Activated B cell treated with CpG ODN at 0.5 μM for 24 hours (primary cell): Measurements from ENCODE around the gene ARHGAP6. TPM values are rescaled to one million over a fixed set of nuclear protein-coding genes. Genes with fewer than 3 reads are reported as not detected.

Experiments used
- ATAC-seq: fragments of 200-7000 bp; cut with Tn5 transposase; one replicate; pipeline ENCODE4 v1.10.0; 2021; ENCODE audit warnings: low read depth, mild to moderate bottlenecking, moderate library complexity
- CTCF ChIA-PET: fragments of 350-600 bp; sonication (Branson Sonifier 250); formaldehyde crosslinking; loops from one replicate; lab custom pipeline; 2021; ENCODE audit warnings: antibody characterized with exemption; lab: Charles Lee
- POLR2A ChIA-PET: fragments of 350-600 bp; sonication (Branson Sonifier 250); formaldehyde crosslinking; loops from one replicate; lab custom pipeline; 2021; ENCODE audit warnings: antibody characterized with exemption; lab: Charles Lee
- DNase-seq: peaks from one replicate; pipeline ENCODE4 v3.0.0; 2022
- H3K27ac Mint-ChIP-seq: one replicate; pipeline ENCODE4 v1.8.0; 2020; ENCODE audit warnings: mixed read lengths
- H3K27me3 Mint-ChIP-seq: one replicate; pipeline ENCODE4 v1.8.0; 2021; ENCODE audit warnings: mixed read lengths
- H3K36me3 Mint-ChIP-seq: one replicate; pipeline ENCODE4 v1.8.0; 2021; ENCODE audit warnings: low read depth, mixed read lengths
- H3K4me1 Mint-ChIP-seq: one replicate; pipeline ENCODE4 v1.8.0; 2021; ENCODE audit warnings: mixed read lengths
- H3K4me3 Mint-ChIP-seq: one replicate; pipeline ENCODE4 v1.8.0; 2020; ENCODE audit warnings: mild to moderate bottlenecking, mixed read lengths
- H3K9me3 Mint-ChIP-seq: one replicate; pipeline ENCODE4 v1.8.0; 2020; ENCODE audit warnings: mixed read lengths
- CTCF ChIP-seq: fragments of 200-600 bp; IDR thresholded peaks from one replicate; pipeline ENCODE4 v1.8.0; 2022; ENCODE audit warnings: antibody characterized with exemption, mild to moderate bottlenecking
- intact Hi-C: fragments of 100-400 bp; cut with micrococcal nuclease; formaldehyde crosslinking; loops from one replicate; pipeline ENCODE4 v1.15.1; 2024
- total RNA-seq: library from RNA; stranded (reverse); gene quantifications from 2 replicates; pipeline ENCODE4 v1.2.3, GENCODE V29; 2022

ARHGAP6 gene
- total RNA-seq, 1 donor from 2014 or later = 0.42 TPM

- H3K27me3 Mint-ChIP-seq = peaks cover 18% of the 10 kb centered on the region
- no peaks in the 10 kb centered on the region for H3K36me3 Mint-ChIP-seq
- ATAC-seq (no peak), DNase-seq (no peak)
- no peak overlapping the region for H3K4me3 Mint-ChIP-seq
- POLR2A ChIA-PET = no interaction called here
- intact Hi-C loops = no loop called here
- H3K27ac Mint-ChIP-seq = no peak overlapping the region
- no peaks in the 10 kb centered on the region for H3K4me1 Mint-ChIP-seq
- CTCF ChIA-PET = no interaction called here
- H3K9me3 Mint-ChIP-seq = no peaks in the 10 kb centered on the region
- TF ChIP-seq CTCF = no peak
These were observed 6.5 kb upstream of the ARHGAP6 start for GRCh38 chrX:11672213-11672612.

- Mint-ChIP-seq H3K27ac (no peak overlapping the region), H3K4me1 (peaks cover 1% of the 10 kb centered on the region), H3K36me3 (no peaks in the 10 kb centered on the region), H3K9me3 (no peaks in the 10 kb centered on the region), H3K27me3 (peaks cover 28% of the 10 kb centered on the region), H3K4me3 (no peak overlapping the region)
- ATAC-seq (no peak), DNase-seq (no peak)
- ChIA-PET POLR2A (no interaction called here), CTCF (no interaction called here)
- TF ChIP-seq CTCF = no peak
- intact Hi-C loops = no loop called here
These were observed 4.6 kb upstream of the ARHGAP6 start for GRCh38 chrX:11670316-11670715.

GRCh38 chrX:11666952-11667685, 1.4 kb upstream of the ARHGAP6 start:
- Mint-ChIP-seq H3K9me3 (no peaks in the 10 kb centered on the region), H3K4me1 (peaks cover 2% of the 10 kb centered on the region), H3K36me3 (no peaks in the 10 kb centered on the region), H3K4me3 (no peak overlapping the region), H3K27ac (no peak overlapping the region), H3K27me3 (peaks cover 30% of the 10 kb centered on the region)
- ATAC-seq = no peak
- intact Hi-C loops = no loop called here
- ChIA-PET CTCF (no interaction called here), POLR2A (no interaction called here)
- no peak for TF ChIP-seq CTCF
- DNase-seq = no peak

- no peak for TF ChIP-seq CTCF
- Mint-ChIP-seq H3K4me1 (peaks cover 2% of the 10 kb centered on the region), H3K27me3 (peaks cover 29% of the 10 kb centered on the region), H3K4me3 (no peak overlapping the region), H3K36me3 (no peaks in the 10 kb centered on the region), H3K9me3 (no peaks in the 10 kb centered on the region), H3K27ac (no peak overlapping the region)
- ATAC-seq = no peak
- ChIA-PET CTCF (no interaction called here), POLR2A (no interaction called here)
- intact Hi-C loops = no loop called here
- DNase-seq = no peak
These were observed 444 bp upstream of the ARHGAP6 start for GRCh38 chrX:11666164-11666563.

- ChIA-PET CTCF (no interaction called here), POLR2A (no interaction called here)
- Mint-ChIP-seq H3K27ac (no peak overlapping the region), H3K36me3 (no peaks in the 10 kb centered on the region), H3K4me3 (no peak overlapping the region), H3K27me3 (peaks cover 29% of the 10 kb centered on the region), H3K4me1 (peaks cover 2% of the 10 kb centered on the region), H3K9me3 (no peaks in the 10 kb centered on the region)
- DNase-seq (no peak), ATAC-seq (no peak)
- no peak for TF ChIP-seq CTCF
- intact Hi-C loops = no loop called here
These were observed 1.2 kb downstream of the ARHGAP6 start for GRCh38 chrX:11664211-11665167.
